ENCODE results near the gene HOXA5.

HOXA5 gene

DNA sequence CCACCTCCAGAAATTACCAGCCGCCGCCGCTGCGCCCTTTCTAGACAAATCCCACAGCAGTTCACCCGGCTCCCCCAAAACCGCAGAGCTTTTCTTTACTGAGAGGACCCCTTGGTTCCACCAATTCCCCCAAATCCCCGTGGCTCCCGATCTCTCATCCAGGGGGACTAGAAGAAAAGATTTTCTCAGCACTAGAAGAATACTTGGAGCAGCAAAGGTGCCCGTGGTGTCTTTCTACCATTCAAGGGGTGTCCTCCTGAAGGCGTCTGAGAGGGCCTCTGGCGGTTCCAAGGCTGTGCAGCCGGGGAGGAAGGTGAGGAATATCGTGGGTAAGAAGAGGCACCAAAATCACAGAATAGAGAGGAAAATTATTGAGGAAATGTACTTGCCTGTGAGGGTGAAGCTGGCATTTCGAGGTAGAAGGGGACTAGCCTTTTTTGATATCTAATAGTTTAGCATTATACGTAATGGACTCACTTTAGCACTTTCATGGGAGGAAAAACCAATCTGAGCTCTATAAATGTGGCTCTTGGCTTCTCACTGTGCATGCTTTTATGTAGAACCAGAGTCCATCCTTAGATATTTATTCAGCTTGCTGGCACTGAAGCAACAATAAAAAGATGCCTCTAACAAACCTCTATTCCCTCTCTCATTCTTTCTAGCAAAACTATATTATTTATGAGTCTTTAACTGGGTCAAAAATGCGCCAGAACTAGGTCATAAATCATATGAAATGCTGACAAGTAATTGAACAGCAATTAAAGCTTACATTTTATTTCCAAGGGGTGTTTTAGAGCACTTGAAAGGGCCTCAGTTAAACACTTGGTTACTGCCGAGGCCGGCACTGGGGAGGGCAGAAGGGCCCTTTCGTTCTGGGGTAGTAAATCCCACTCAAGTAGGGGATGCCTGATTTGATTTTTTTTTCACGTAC is 27.2 kb downstream of the HOXA5 start:
- no peak for DNase-seq

DNA sequence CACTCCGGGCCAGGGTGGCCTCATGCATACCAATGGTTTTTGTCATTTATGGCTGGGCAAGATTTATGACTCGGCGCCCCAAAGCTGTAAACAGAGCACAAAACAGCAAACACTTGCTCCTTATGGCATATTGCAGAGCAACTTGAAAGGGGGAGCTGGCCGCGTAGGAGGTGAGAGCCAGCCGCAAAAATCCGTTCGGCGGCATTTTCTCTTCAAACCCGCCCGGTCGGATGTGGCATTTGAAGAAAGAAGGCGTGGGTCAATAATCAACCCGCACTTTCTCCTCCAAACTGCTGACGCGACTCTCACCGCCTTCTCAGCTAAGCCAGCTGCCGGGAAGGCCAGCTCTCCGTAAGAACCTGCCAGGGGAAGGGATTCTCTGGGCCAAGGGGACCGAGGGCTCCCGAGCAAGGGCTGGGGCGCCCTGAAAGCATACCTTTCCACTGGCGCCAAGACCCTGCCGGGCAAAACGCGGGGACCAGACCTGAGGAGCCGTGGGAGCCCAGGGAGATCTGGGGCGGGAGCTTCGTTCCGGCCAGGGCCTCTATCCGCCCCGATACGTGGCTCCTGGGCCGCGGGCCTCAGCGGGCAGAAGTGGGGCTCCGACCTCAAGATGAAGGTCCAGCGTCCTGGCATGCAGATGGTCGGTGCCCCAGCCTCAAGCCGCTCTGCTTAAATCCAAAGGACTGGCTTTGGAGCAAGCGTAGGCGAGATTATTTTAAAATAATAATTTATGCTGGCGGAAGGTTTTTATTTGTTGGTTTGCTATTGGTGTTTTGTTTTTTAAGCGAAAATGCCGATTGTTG is 28.1 kb downstream of the HOXA5 start:
- no peak for DNase-seq

DNA sequence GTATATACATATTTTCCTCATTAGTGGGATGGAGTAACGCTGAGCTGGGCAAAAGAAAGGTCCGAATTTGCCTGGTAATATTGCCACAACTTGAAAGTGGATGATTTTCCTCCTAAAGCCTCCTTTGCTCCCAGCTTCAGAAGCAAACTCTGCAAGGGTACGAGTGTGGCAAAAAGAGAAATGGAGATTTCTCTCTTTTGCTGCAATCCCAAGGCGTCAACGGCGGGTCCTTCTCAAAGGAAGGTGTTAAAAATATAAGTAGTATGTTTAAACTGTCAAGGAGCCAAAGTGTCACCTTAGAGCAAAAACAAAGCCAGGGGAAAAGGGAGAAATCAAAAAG is 28.6 kb downstream of the HOXA5 start:
- no peak for DNase-seq

DNA sequence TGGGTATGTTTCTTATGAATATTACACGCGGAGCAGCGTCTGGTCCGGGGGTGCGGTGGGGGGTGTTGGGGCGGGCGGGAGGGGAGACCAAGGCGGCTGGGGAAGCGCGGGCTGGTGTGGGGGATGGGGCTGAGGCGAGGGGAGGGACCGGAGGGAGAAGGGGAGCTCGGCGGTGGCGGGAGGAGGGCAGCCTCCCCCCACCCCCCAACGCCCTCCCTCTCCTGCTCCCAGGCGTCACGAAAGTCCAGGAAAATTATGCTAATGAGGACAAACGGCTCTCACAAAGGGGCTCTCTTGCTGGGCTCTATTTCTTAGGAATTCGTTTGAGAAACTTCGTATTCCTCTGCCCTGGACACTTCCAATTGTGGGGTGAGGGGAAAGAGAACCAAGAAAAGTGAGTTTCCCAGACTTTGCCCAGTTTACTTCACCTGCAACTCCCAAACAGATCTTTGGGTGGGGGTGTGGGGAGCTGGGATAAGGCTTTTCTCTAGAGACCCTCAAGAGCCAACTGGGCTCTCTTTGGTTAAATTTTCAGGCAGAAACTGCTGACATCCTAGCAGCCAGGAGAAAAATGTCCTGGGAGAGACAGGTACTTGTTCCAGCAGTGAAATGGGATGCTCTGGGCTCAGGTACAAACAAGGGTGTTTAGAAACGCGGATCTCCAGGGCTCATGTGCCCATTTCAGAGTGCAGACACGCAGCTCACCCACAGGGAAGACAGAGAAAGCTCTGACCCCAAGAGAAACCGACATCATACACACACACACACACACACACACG is 29.3 kb downstream of the HOXA5 start:
- DNase-seq: no peak

DNA sequence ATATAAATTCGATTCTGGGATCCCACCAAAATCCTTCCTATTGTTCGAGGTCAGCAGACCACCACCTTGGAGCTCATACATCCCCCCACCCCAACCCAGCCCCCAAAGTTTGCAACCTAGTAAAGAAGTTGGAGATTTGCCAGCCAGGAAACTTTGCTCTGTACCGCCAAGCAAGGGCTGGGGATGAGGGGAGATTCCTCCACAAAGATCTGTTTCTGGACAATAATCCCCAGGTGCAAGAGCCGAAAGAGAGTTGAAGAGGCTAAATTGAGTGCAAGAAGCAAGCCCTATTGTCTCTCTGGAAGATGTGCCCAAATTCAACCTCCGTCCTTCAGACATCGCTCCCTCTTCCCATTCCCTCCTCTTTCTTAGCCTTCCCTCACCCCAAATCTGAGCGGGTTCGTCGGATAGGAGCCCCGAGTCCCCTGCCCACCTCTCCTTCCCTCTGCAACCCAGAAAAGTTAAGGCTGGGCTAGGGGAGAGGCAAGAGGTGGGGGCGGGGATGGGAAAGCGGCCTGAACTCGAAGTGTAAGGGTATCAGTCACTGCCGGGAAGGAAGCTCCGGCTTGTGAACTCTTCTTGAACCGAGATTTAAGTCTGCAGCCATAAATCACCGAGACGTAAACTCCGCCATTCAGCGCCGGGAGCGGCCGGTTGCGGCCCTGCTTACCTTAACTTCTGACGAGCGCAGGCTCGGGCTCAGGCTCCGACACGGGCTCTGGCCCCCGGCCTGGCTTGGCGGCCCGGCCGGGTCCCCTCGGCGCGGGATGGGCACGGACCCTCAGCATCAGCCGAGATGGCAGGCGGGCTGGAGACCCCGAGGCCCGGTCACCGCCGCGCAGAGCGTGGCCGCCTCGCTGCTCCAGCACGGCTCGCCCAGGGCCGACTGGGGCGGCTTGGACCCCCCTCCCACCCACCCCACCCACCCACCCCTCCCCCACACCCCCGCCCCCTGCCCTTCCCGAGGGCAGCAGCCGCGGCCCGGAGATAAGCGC is 30.2 kb downstream of the HOXA5 start:
- DNase-seq: no peak

DNA sequence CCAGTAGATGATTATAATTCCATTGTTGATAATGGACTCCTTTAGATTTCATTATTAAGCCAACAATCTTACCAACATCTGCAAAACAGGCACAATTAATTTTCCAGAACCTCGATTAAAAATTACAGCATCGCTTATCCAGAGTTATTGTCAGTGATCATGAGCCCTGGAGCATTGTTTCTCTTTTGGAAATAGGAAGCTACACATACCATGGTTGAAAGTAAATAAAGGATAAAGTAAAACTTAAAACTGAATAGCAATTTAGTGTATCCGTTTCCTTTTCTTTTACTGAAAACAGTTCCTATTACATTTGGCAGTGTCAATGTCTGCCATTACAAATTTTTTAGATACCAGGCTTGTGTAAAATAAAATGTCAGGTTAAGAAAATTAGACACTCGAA is 31.1 kb downstream of the HOXA5 start:
- no peak for DNase-seq

DNA sequence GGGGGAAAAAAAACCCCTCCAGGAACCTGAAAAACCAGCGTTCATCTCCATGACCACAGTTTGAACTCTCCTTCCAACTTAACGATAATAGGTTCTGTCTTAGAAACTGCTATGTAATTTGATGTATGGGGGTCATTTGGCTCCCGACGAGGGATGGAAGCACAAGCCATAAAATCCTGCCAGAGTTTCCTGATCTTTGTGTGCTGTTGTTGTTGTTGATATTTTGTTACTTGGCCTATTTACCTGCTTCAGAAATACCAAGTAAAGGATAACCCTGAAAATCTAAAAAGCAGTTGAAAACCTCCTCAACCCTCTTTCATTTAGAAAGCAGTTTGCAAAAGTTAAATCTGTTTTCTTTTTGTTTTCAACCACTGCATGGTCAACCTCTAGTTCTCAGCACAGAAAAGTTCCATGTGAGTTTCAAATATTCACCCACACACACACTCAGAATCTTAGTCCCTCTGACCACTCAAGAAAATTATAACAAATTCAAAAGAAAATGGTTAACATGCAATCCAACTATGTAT is 31.7 kb downstream of the HOXA5 start:
- DNase-seq: no peak

DNA sequence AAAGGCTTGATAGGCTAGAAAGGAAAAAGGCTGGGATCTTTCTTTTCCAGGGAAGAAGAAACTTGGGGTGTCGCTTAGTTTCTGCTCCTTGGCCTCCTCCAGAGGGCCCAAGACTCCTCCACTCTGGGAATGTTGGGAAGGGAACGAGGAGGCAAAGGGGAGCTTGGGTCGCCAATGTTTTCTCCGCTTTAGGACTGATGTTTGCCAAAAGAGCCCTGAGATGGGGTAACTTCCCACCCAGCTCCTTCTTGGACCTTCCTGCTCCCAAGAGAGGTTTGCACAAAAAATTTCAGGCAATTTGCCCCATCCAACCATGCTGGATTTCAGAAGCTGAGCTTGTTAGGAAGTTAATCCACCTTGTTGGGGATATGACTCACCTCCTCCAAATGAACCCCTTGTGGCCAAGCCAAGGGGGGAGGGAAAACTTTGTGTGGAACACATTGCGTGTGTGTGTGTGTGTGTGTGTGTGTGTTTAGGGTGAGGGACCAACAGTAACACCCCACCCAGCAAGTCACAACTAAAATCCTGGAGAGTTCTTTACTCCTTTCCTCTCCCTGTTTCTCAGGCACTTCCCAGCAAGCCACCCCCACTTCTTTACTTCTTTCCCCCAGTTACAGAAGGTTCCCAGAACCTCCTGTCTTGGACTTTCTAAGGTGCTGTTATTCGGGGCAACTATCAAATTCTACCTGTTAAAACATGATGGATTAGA is 32.3 kb downstream of the HOXA5 start:
- DNase-seq: no peak

DNA sequence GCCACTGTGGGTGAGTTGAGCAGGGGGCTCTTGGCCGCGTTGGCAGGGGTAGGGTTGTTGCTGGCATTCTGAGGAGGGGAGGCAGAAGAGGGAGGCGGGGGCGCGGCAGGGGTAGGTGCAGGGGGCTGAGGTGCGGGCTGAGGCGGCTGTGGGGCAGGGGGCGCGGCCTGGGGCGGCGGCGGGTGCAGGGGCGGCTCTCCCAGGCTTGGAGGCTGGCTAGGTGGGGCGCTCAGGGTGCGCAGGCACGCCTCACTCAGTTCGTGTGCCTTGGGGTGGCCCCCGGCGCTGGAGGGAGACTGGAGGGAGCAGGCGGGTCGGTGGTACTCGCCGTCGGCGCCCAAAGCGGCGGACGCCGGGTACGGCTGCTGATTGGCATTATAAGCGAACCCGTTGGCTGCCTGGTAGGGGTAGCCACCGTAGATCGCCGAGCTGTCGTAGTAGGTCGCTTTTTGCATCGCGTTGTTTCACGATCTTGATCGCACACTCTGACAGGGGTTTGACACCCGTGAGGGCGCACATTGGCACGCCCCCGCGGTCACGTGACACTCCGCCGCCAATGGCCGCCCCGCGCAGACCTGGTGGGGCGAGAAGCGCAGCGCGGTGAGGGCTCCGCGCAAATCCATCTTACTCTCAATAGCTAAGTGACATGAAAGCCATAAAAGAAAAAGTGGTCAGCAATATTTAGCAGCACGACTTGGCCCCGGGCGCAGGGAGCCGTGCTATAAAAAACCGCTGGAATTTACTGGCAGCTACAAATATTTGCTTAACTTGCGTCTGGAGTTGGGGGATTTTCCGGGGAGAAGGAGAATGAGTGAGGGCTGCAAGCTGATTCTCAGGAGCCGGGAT is 33.1 kb downstream of the HOXA5 start:
- no peak for DNase-seq

DNA sequence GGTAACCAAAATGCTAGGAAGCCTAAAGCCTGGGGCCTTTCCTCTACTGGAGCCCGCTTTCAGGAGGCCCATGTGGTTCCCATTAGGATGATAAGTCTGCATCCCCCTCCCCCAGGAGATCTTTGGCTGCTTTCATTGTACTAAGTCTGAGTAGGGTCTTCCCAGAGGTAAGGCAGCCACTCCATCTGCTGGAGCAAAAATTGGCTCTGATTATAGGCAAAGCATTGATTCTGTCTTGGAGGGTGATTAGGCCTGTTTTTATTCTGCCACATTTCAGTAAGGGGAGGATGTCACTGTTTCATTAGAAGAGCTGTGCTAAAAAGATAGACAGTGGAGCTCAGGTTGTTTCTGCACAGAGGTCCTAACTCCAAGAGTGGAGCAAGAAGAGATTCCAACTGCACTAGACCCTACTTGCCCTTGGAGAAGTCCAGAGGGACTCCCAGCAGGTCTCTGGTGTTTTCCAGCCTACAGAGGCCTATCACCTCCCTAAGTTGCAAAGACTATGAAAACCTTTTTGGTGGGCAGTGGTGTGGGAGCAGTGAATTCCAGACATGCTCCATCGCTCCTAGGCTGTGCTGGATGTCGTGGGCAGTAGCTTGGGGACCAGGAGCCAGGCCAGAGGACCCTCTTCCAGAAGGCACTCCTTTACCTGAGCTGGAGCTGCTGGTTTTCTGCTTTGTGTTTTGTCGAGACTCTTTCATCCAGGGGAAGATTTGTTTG is 33.9 kb downstream of the HOXA5 start:
- DNase-seq: no peak

DNA sequence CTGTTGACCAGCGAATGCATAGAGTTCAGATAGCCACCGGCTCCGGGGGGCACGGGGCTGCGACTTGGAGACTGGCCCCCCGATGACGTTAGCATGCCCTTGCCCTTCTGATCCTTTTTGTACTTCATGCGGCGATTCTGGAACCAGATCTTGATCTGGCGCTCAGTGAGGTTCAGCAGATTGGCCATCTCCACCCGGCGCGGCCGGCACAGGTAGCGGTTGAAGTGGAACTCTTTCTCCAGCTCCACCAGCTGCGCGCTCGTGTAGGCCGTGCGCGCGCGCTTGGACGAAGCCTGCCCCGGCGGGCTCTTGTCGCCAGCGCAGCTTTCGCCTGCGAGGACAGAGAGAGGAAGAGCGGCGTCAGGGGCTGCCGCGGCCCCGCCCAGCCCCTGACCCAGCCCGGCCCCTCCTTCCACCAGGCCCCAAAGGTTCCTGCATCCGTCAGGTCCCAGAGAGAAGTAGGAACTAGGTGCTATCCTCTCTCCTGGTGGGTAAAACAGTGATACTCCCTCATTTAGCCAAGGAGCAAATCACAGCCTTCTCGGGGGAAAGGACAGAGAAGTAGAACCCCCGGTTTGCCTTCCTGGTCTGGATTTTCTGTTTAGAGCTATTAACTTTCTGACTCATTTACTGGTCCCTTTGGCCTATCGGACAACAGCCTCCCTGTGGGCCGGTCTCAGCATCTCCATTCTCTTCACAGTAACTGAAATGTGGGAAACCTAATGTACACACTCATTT is 34.9 kb downstream of the HOXA5 start:
- no peak for DNase-seq

DNA sequence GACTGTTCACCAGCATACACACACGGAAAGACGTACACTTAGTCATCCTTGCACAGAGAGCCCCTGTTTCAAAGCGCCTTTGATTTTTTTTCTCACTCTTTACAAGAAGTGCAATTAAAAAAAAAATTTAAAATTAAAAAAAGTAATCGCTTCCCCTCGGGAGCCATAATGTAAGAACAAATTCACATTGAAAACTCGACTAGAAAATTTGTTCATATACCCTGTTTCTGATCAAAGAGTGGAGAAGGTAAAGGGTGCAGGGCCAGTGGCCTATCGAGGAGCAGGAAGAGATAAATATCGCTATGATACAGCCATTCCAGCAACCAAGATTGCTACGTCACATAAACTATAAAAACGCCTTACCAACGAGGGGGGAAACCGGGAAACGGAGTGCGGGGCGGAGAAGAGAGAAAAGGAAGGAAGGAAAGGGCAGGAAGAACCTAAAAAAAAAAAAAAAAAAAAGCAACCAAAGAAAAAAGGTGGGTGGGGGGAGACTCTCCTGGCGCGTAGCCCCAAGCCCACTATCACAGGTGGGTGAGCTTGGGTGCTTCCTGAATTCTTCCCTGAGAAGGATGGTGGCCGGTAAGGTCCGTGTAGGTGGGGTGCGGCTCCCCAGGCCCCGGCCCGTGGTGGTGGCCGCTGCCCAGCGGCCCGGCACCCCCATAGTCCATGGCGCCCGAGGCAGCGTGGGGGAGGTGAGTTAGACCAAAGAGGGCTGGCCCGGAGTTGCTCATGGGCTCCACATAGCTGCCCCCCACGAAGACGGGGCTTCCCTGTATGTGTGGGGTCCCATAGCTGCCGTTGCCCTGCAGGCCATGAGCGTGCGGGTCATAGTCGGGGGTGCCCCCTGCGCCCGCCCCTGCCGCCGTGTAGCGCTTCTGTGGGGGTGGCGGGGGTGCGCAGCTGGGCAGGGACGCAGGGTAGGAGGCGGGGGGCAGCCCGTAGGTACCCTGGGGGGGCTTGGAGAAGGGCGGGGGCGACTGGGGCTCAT is 35.8 kb downstream of the HOXA5 start:
- no peak for DNase-seq

DNA sequence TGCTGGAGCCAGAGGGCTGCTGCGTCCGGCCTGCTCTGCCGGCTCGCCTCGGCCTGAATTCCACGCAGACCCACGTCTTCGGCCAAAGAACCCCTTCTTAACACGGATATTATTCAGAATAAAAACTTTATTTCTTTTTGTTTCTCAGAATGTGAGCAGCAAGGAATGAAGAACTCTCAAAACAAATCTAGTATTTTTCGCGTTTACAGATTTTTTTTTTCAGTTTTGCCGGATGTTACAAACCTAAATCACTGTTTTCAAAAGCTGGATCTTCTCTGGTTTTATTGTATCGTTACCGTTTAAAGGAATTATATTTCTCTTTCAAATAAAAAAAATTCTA is 36.6 kb downstream of the HOXA5 start:
- no peak for DNase-seq

DNA sequence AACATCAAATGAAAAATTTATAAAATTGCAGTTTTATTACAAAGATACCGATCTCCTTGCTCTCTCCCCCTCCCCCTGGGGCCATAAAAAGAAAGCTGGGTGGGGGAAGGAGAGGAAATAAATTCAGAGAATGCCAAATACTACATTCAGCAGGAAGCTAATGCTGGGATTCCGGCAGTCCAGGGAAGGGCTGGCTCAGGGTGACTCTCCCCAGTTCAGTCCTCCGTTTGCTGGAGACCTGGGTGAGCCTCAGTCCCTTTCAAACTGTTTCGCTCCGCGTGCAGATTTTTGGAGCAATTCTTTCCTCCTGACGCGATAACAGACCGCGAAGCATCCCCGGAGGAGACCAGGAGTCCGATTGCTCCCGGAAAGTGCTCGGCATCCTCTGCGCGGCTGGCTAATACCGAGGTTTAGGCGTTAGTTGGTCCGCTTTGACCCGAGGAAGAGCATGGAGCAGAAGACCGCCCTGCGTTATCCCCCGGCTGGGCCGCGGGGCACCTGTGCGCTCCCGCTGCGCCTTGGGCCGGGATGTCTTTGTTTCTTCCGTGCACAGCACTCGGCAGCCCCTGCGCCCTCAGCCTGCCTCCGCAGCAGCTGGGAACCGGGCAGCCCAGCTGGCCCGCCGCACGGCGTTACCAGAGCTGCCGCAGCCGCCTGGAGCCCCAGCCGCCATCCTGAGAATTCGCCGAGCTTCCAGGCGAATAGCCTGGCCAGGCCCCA is 37.1 kb downstream of the HOXA5 start:
- peak; percentile 28 for DNase-seq

DNA sequence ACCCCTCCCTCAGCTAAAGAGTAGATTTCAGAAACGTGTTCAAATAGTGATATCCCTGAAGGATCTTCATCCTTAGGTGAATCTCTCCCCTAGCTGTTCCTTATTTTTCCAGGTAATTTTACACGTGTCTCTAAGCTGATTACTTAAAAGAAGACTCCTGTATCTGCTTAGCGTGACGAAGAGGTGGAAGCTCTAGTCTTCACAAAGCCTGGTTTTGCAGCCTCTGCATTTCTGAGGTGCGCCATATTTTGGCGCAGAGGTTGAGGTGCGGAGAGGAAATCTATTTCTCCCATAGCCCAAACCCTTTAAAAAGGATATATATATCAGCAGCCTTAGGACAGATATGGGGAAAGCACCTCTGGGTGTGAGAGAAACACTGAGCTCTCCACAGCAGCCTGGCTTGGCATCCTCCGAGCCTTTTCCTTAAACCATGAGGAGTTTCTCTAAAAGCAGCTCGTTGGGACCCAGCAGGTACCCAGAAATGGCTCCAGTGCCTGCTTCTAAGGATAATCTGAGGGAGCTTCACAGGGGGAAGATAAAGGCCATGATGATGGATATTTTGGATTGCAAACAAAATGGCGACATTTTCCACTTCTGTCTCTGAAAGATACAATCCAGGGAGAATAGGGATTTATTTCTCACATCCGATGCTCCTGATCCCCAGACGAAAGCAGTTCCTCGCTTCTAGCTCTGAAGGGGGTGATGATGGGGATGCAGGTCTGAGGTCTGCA is 38.0 kb downstream of the HOXA5 start:
- DNase-seq: no peak
